IgD-negative memory B cell (primary cell): ENCODE results near the gene SSRP1. TPM values are rescaled to one million over a fixed set of nuclear protein-coding genes. Genes with fewer than 3 reads are reported as not detected.

ENCODE experiments used
- H3K27ac Mint-ChIP-seq, 3 donors: one replicate each; pipeline ENCODE4 v1.8.0; 2020 to 2022; ENCODE audit warnings: mild to moderate bottlenecking in 3 of 3, mixed read lengths in 3 of 3, moderate library complexity in 1 of 3
- H3K27me3 Mint-ChIP-seq: one replicate; pipeline ENCODE4 v1.8.0; 2021; ENCODE audit warnings: mixed read lengths
- H3K36me3 Mint-ChIP-seq: one replicate; pipeline ENCODE4 v1.8.0; 2020; ENCODE audit warnings: mild to moderate bottlenecking, mixed read lengths
- H3K4me1 Mint-ChIP-seq, 3 donors: one replicate each; pipeline ENCODE4 v1.8.0; 2020 to 2022; ENCODE audit warnings: mixed read lengths in 3 of 3, mild to moderate bottlenecking in 1 of 3
- H3K4me3 Mint-ChIP-seq, 4 donors: one replicate each; pipeline ENCODE4 v1.8.0; 2020 to 2022; ENCODE audit warnings: mild to moderate bottlenecking in 4 of 4, mixed read lengths in 4 of 4, moderate library complexity in 3 of 4
- H3K9me3 Mint-ChIP-seq, 3 donors: one replicate each; pipeline ENCODE4 v1.8.0; 2020 to 2021; ENCODE audit warnings: mixed read lengths in 3 of 3, mild to moderate bottlenecking in 1 of 3
- polyA plus RNA-seq: library from polyadenylated mRNA; unstranded; fragments of 300-500 nt; fragmentation: Illumina TruSeq; gene quantifications from one replicate; pipeline ENCODE4 v1.2.3, GENCODE V29; 2021

SSRP1 gene
- polyA plus RNA-seq, 1 donor from 2014 or later = 34.0 TPM

GRCh38 chr11:57321388-57322255, 14.1 kb downstream of the SSRP1 start:
- H3K4me3 Mint-ChIP-seq = peak overlapping the region in 1 of 4 donors; percentile 93
- peak overlapping the region in 1 of 3 donors; percentile 33 for H3K27ac Mint-ChIP-seq

GRCh38 chr11:57320719-57321387, 14.8 kb downstream of the SSRP1 start:
- H3K36me3 Mint-ChIP-seq = no peaks in the 10 kb centered on the region
- H3K4me1 Mint-ChIP-seq = peaks cover 9 to 18% (median 10%) of the 10 kb centered on the region in 3 donors
- no peak overlapping the region for H3K27ac Mint-ChIP-seq
- H3K9me3 Mint-ChIP-seq = no peaks in the 10 kb centered on the region
- peak overlapping the region in 1 of 4 donors; percentile 55 for H3K4me3 Mint-ChIP-seq
- peaks cover 2% of the 10 kb centered on the region for H3K27me3 Mint-ChIP-seq

More at GRCh38 chr11:57321388-57322255, 14.1 kb downstream of the SSRP1 start:
- Mint-ChIP-seq H3K9me3 (no peaks in the 10 kb centered on the region), H3K27me3 (peaks cover 2% of the 10 kb centered on the region), H3K4me1 (peaks cover 14 to 22% (median 14%) of the 10 kb centered on the region in 3 donors), H3K36me3 (peaks cover 2% of the 10 kb centered on the region)

- Mint-ChIP-seq H3K9me3 (no peaks in the 10 kb centered on the region), H3K4me1 (peaks cover 3 to 11% (median 4%) of the 10 kb centered on the region in 3 donors), H3K27me3 (no peaks in the 10 kb centered on the region), H3K27ac (no peak overlapping the region), H3K4me3 (no peak overlapping the region), H3K36me3 (no peaks in the 10 kb centered on the region)
Observed at GRCh38 chr11:57320067-57320718, 15.5 kb downstream of the SSRP1 start.

- H3K4me1 Mint-ChIP-seq = peaks cover 0 to 7% (median 3%) of the 10 kb centered on the region in 3 donors
- peak overlapping the region in 1 of 4 donors; percentile 49 for H3K4me3 Mint-ChIP-seq
- no peaks in the 10 kb centered on the region for H3K27me3 Mint-ChIP-seq
Observed at GRCh38 chr11:57318178-57318577, 17.5 kb downstream of the SSRP1 start.

GRCh38 chr11:57316017-57316416, 19.7 kb downstream of the SSRP1 start:
- H3K4me1 Mint-ChIP-seq = peaks cover 0 to 6% (median 5%) of the 10 kb centered on the region in 3 donors
- no peak overlapping the region for H3K27ac Mint-ChIP-seq
- no peak overlapping the region for H3K4me3 Mint-ChIP-seq

More at GRCh38 chr11:57318178-57318577, 17.5 kb downstream of the SSRP1 start:
- Mint-ChIP-seq H3K36me3 (no peaks in the 10 kb centered on the region), H3K9me3 (no peaks in the 10 kb centered on the region), H3K27ac (peak overlapping the region in 2 of 3 donors; percentile 3 to 61)

GRCh38 chr11:57315491-57315890, 20.2 kb downstream of the SSRP1 start:
- Mint-ChIP-seq H3K36me3 (no peaks in the 10 kb centered on the region), H3K4me1 (peaks cover 0 to 6% (median 5%) of the 10 kb centered on the region in 3 donors), H3K9me3 (no peaks in the 10 kb centered on the region), H3K27ac (no peak overlapping the region), H3K4me3 (no peak overlapping the region), H3K27me3 (peaks cover 5% of the 10 kb centered on the region)

More at GRCh38 chr11:57316017-57316416, 19.7 kb downstream of the SSRP1 start:
- Mint-ChIP-seq H3K36me3 (no peaks in the 10 kb centered on the region), H3K9me3 (no peaks in the 10 kb centered on the region), H3K27me3 (peaks cover 5% of the 10 kb centered on the region)

- Mint-ChIP-seq H3K36me3 (no peaks in the 10 kb centered on the region), H3K27me3 (peaks cover 5% of the 10 kb centered on the region), H3K27ac (no peak overlapping the region), H3K4me1 (peaks cover 0 to 6% (median 5%) of the 10 kb centered on the region in 3 donors), H3K9me3 (no peaks in the 10 kb centered on the region), H3K4me3 (no peak overlapping the region)
Observed at GRCh38 chr11:57314221-57314973, 21.3 kb downstream of the SSRP1 start.

GRCh38 chr11:57313788-57314135, 21.9 kb downstream of the SSRP1 start:
- Mint-ChIP-seq H3K4me3 (no peak overlapping the region), H3K9me3 (no peaks in the 10 kb centered on the region), H3K27me3 (peaks cover 5% of the 10 kb centered on the region), H3K36me3 (no peaks in the 10 kb centered on the region), H3K27ac (no peak overlapping the region), H3K4me1 (peaks cover 0 to 5% (median 5%) of the 10 kb centered on the region in 3 donors)

GRCh38 chr11:57313071-57313787, 22.5 kb downstream of the SSRP1 start:
- Mint-ChIP-seq H3K4me3 (no peak overlapping the region), H3K27me3 (peaks cover 5% of the 10 kb centered on the region), H3K4me1 (peaks cover 0 to 5% (median 5%) of the 10 kb centered on the region in 3 donors), H3K27ac (no peak overlapping the region), H3K36me3 (no peaks in the 10 kb centered on the region), H3K9me3 (no peaks in the 10 kb centered on the region)

GRCh38 chr11:57312511-57313021, 23.1 kb downstream of the SSRP1 start:
- Mint-ChIP-seq H3K9me3 (no peaks in the 10 kb centered on the region), H3K4me1 (peaks cover 0 to 5% (median 4%) of the 10 kb centered on the region in 3 donors), H3K27me3 (peaks cover 5% of the 10 kb centered on the region), H3K4me3 (peak overlapping the region in 1 of 4 donors; percentile 83), H3K36me3 (peaks cover 2% of the 10 kb centered on the region), H3K27ac (no peak overlapping the region)

- H3K4me3 Mint-ChIP-seq = peak overlapping the region in 2 of 4 donors; percentile 32 to 51
- no peak overlapping the region for H3K27ac Mint-ChIP-seq
- peaks cover 5% of the 10 kb centered on the region for H3K36me3 Mint-ChIP-seq
- H3K4me1 Mint-ChIP-seq = peaks cover 0 to 5% (median 5%) of the 10 kb centered on the region in 3 donors
- H3K9me3 Mint-ChIP-seq = no peaks in the 10 kb centered on the region
- H3K27me3 Mint-ChIP-seq = peaks cover 5% of the 10 kb centered on the region
Observed at GRCh38 chr11:57311109-57311936, 24.4 kb downstream of the SSRP1 start.

GRCh38 chr11:57310630-57311086, 25.0 kb downstream of the SSRP1 start:
- H3K9me3 Mint-ChIP-seq = no peaks in the 10 kb centered on the region
- H3K4me3 Mint-ChIP-seq = peak overlapping the region in 1 of 4 donors; percentile 51
- H3K36me3 Mint-ChIP-seq = peaks cover 5% of the 10 kb centered on the region
- peaks cover 0 to 5% (median 5%) of the 10 kb centered on the region in 3 donors for H3K4me1 Mint-ChIP-seq
- peaks cover 5% of the 10 kb centered on the region for H3K27me3 Mint-ChIP-seq
- H3K27ac Mint-ChIP-seq = no peak overlapping the region

GRCh38 chr11:57310091-57310490, 25.6 kb downstream of the SSRP1 start:
- peaks cover 0 to 5% (median 5%) of the 10 kb centered on the region in 3 donors for H3K4me1 Mint-ChIP-seq
- H3K4me3 Mint-ChIP-seq = no peak overlapping the region
- peak overlapping the region in 1 of 3 donors; percentile 48 for H3K27ac Mint-ChIP-seq
- H3K36me3 Mint-ChIP-seq = peaks cover 5% of the 10 kb centered on the region
- no peaks in the 10 kb centered on the region for H3K9me3 Mint-ChIP-seq
- peaks cover 5% of the 10 kb centered on the region for H3K27me3 Mint-ChIP-seq
